ENCODE data around the gene ALDH3B2. TPM values are rescaled to one million over a fixed set of nuclear protein-coding genes. Genes with fewer than 3 reads are reported as not detected.

Gene ALDH3B2
- total and polyA plus RNA-seq, 10 donors = 0.03 TPM; not detected in 9

DNA sequence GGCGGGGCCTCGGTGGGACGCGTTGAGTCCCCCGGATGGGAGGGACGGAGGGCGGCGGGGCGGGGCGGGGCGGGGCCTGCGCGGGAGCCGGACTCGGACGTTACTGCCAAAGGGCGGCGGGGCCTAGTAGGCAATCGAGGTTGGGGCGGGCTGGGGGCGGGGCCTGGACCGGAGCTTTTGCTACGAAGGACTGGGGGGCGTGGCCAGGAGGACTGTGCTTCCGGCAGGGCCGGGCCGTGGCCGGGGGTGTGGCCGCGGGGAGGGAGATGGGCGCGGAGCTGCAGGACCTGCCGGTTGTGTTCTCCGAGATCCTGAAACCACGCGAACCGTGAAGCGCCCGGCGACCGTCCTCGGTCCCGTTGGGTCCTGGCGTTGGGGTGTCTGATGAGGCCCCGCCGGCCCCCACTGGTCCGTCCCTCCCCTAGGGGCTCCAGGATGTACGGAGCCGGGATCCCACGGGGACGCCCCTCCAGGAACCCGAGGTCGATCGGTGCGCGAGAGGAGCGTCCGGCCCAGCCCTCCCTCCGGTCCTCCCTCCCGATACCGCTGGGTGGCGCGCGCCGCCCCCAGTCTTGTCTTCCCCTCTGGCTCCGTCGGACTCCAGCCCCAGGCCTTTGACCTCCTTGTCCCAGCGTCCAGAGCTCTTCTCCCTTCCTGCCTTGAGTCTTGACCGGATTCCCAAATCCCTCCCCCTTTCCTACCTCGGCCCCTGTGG is 44.0 kb downstream of the ALDH3B2 start:
- intact Hi-C loops (cut with DNase I; ENCODE audit: low total_unique reads) = no loop called here
- TF ChIP-seq POLR2A (IDR thresholded peaks at IDR 0.05) (peak in 1 of 3 donors; percentile 19), POLR2AphosphoS5 (IDR thresholded peaks at IDR 0.05) (peak; percentile 82 to 84 (median 83))
- TF ChIP-seq, protein P1, sequence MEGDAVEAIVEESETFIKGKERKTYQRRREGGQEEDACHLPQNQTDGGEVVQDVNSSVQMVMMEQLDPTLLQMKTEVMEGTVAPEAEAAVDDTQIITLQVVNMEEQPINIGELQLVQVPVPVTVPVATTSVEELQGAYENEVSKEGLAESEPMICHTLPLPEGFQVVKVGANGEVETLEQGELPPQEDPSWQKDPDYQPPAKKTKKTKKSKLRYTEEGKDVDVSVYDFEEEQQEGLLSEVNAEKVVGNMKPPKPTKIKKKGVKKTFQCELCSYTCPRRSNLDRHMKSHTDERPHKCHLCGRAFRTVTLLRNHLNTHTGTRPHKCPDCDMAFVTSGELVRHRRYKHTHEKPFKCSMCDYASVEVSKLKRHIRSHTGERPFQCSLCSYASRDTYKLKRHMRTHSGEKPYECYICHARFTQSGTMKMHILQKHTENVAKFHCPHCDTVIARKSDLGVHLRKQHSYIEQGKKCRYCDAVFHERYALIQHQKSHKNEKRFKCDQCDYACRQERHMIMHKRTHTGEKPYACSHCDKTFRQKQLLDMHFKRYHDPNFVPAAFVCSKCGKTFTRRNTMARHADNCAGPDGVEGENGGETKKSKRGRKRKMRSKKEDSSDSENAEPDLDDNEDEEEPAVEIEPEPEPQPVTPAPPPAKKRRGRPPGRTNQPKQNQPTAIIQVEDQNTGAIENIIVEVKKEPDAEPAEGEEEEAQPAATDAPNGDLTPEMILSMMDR (IDR thresholded peaks at IDR 0.05 in 8 of 11, conservative IDR thresholded peaks at IDR 0.05 in 3 of 11) = peak; percentile 66 to 90 (median 75)
- peak; percentile 99 for DNase-seq
- no peaks in the 10 kb centered on the region for H3K27me3 ChIP-seq (replicated peaks in 1 of 7)
- peak overlapping the region; percentile 46 to 77 (median 70) for H3K4me3 ChIP-seq
- peaks cover 7 to 25% (median 20%) of the 10 kb centered on the region in 6 donors for H3K4me1 ChIP-seq
- H3K27ac ChIP-seq = peak overlapping the region; percentile 87 to 95 (median 91)
- H3K36me3 ChIP-seq = no peaks in the 10 kb centered on the region
- no peaks in the 10 kb centered on the region for H3K9me3 ChIP-seq
- WGBS, 5 donors = 0 to 2% (median 1%) methylated on average over 21 to 70 of the region's 70 CpGs

DNA sequence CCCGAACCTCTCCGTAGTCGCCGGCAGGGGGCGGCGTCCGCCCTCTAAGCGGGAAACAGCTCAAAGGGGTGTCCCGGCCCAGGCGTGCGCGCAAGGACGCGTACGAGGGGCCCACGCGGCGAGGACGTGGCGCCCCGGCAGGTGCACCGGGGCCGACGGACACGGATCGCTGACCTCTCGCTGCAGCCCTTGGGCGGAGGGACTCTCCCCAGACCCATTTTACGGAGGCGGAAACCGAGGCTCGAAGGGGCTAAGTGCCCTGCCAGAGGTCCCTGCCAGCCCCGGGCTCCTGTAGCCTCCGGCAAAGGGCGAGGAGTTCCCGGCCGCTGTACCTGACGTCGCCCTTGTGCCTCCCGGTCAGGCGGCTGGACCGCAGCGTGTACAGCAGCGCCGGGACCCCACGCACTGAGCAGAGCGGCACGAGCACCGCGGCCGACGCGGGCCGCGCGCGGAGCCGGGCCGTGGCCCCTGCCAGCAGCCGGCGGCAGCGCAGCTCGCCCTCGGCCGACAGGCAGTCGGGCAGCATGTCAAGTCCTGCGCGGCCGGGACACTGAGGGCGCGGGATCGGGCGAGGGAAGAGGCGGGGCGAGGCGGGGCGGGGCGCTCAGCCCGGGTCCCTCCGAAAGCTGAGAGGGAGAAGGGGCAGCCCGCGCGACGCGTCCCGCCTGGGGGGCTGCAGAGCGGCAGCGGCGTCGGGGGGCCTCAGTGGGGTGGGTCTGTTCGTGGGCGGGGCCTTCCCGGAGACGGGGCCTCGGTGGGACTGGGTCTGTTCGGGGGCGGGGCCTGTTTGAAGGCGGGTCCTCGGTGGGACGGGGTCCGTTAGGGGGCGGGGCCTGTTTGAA is 44.8 kb downstream of the ALDH3B2 start, which contains the start of gene NUDT8:
NUDT8 (minus strand) TSS at position 552 of the 842 bp plus-strand sequence; CDS start at position 526, 26 bp downstream.
- TF ChIP-seq POLR2A (IDR thresholded peaks at IDR 0.05) (peak in 1 of 3 donors; percentile 18), POLR2AphosphoS5 (IDR thresholded peaks at IDR 0.05) (peak; percentile 66 to 80 (median 68))
- TF ChIP-seq, protein P1 (IDR thresholded peaks at IDR 0.05 in 8 of 11, conservative IDR thresholded peaks at IDR 0.05 in 3 of 11) = peak; percentile 42 to 98 (median 92)
- H3K4me1 ChIP-seq = peaks cover 7 to 25% (median 20%) of the 10 kb centered on the region in 6 donors
- no peaks in the 10 kb centered on the region for H3K27me3 ChIP-seq (replicated peaks in 1 of 7)
- intact Hi-C loops (cut with DNase I; ENCODE audit: low total_unique reads) = no loop called here
- peak within 1 kb of the TSS; percentile 46 to 77 (median 70) for H3K4me3 ChIP-seq
- H3K36me3 ChIP-seq = no peaks in the 10 kb centered on the region
- peak; percentile 98 for DNase-seq
- 0 to 1% (median 1%) methylated on average over 31 to 102 of the region's 102 CpGs for WGBS, 5 donors
- no peaks in the 10 kb centered on the region for H3K9me3 ChIP-seq
- H3K27ac ChIP-seq = peak within 1 kb of the TSS; percentile 87 to 95 (median 91)

DNA sequence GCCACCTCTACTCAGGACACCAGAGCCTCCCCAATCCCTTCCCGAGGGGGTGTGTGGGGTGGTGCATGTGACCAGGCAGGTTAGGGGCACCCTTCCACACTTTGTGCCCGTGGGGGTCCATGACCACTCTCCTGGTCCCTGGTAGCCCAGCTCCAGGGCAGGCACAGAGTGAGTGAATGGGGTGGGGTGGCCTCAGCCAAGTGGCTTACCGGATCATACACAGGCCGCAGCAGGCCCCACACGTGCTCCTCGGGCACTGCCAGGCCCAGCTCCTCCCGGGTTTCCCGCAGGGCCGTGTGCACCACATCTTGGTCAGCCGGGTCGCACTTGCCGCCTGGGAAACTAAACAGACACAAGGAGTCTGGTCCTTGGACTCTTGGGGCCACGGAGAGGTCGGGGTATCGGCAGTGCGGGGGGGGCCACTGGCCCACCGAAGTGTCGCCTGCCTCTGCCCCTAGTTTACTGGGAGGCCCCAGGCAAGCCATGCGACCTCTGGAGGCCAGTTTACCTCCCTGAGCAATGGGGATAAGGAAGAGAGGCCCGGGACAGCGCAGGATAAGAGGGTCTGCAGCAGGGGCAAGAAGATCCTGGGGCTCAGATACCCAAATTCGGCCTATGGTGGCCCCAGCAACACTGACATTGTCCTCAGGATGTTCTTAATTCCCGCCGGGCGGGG is 45.6 kb downstream of the ALDH3B2 start:
- Histone ChIP-seq H3K27me3 (replicated peaks in 1 of 7) (no peaks in the 10 kb centered on the region), H3K27ac (peak overlapping the region; percentile 87 to 95 (median 91)), H3K4me3 (peak overlapping the region in 7 of 8 donors; percentile 46 to 77 (median 69)), H3K4me1 (peaks cover 7 to 25% (median 20%) of the 10 kb centered on the region in 6 donors), H3K9me3 (no peaks in the 10 kb centered on the region), H3K36me3 (no peaks in the 10 kb centered on the region)
- no peak for DNase-seq
- WGBS, 5 donors = 44 to 67% (median 61%) methylated on average over 16 to 25 of the region's 25 CpGs
- TF ChIP-seq, protein P1 (IDR thresholded peaks at IDR 0.05 in 8 of 11, conservative IDR thresholded peaks at IDR 0.05 in 3 of 11) = peak in 1 of 11 experiments; percentile 97
- TF ChIP-seq POLR2AphosphoS5 (IDR thresholded peaks at IDR 0.05) = no peak
- intact Hi-C loops (cut with DNase I; ENCODE audit: low total_unique reads) = no loop called here
